Gastrocnemius medialis (tissue), 4 donors: ENCODE results near the gene ZNF514.

ENCODE experiments used
- CTCF ChIP-seq, 5 experiments: fragments of 450-650 bp in 3 of 5; fragments of 200-600 bp in 2 of 5; sonication (generic) in 2 of 5; IDR thresholded peaks in 4 of 5; conservative IDR thresholded peaks in 1 of 5; 1 replicate in 4 of 5; 2 replicates in 1 of 5; pipeline ENCODE4 v1.5.1; 2016 to 2019; ENCODE audit warnings: antibody characterized with exemption in 5 of 5, mild to moderate bottlenecking in 3 of 5, moderate library complexity in 3 of 5
- POLR2A ChIP-seq, 2 donors: fragments of 450-650 bp; IDR thresholded peaks; one replicate each; pipeline ENCODE4 v1.6.1; 2017; ENCODE audit warnings: antibody characterized with exemption in 2 of 2, mild to moderate bottlenecking in 2 of 2, moderate library complexity in 2 of 2

DNA sequence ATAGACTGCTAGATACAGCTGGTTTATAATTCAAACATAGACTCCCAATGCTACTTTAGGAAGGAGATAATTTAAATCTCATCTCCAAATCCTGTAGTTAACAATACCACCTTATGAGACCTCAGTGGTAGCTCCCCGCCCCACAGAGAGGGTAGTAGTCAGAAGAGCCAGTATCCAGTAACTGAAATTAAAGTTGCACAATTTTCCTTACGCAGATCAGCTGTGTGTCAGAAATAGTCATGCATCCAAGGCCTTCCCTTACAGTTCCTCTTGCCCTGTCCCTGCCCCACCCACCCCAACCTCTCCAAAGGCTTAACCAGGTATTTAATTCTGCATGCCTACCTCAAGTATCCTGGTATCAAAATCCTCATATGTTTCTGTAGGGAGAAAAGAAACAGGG lies 53.6 kb downstream of the ZNF514 start:
- TF ChIP-seq CTCF (IDR thresholded peaks at IDR 0.05 in 4 of 5, conservative IDR thresholded peaks at IDR 0.05 in 1 of 5) = no peak
- TF ChIP-seq POLR2A (IDR thresholded peaks at IDR 0.05) = no peak
